Upper lobe of right lung (tissue), 1 donor: Measurements from ENCODE around the gene CAPN14. TPM values are rescaled to one million over a fixed set of nuclear protein-coding genes. Genes with fewer than 3 reads are reported as not detected.

Source experiments
- ATAC-seq: fragments of 200-7000 bp; cut with Tn5 transposase; one replicate; pipeline ENCODE4 v1.9.1; 2020; ENCODE audit warnings: mild to moderate bottlenecking, moderate library complexity
- DNase-seq: peaks from one replicate; pipeline ENCODE4 v3.0.0-alpha.2; 2020
- H3K27ac ChIP-seq: fragments of 200-600 bp; one replicate; pipeline ENCODE4 v1.8.0; 2022
- H3K27me3 ChIP-seq: fragments of 200-600 bp; one replicate; pipeline ENCODE4 v1.8.0; 2022; ENCODE audit warnings: mild to moderate bottlenecking
- H3K36me3 ChIP-seq: fragments of 200-600 bp; one replicate; pipeline ENCODE4 v1.8.0; 2022
- H3K4me1 ChIP-seq: fragments of 200-600 bp; one replicate; pipeline ENCODE4 v1.8.0; 2022
- H3K4me3 ChIP-seq: fragments of 200-600 bp; one replicate; pipeline ENCODE4 v1.8.0; 2022; ENCODE audit warnings: mild to moderate bottlenecking
- H3K9me3 ChIP-seq: fragments of 200-600 bp; one replicate; pipeline ENCODE4 v1.8.0; 2022
- intact Hi-C: fragments of 100-400 bp; cut with DNase I; formaldehyde crosslinking; loops from one replicate; pipeline ENCODE4 v1.11.0; 2022
- total RNA-seq: library from RNA; stranded (reverse); fragmentation: NEBNext Ultra II Directional; extraction: Animal tissue kit (Norgen Biotek cat#: 25700); gene quantifications from one replicate; pipeline ENCODE4 v1.2.1, GENCODE V29; 2021
- TF ChIP-seq, protein P1 (sequence below): fragments of 200-600 bp; IDR thresholded peaks from one replicate; pipeline ENCODE4 v1.8.0; 2022; ENCODE audit warnings: antibody characterized with exemption
- donor health status: DM: no; HTN: yes; CAD: no; lungs with severe emphysema.

Gene CAPN14
- total RNA-seq, 1 donor from 2014 or later = 0.26 TPM

DNA sequence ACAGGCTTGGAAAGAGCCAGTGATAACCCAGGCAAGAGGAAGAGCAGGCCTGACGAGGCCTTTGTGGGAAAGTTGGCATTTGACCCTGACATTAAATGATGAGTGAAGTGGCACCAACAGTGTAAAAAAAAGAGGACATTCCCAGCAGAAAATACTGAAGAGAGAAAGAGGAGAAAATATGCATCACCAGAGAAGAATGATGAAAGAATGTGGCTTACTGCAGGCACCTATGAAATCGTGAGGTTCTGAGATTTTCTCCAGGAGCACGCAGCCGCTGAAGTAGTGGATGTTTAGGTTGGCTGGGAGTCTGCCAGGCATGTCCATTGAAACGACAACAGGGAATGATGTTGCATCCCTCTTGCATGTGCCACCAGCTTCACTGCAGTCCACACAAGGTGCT, 30.4 kb upstream of the CAPN14 start:
- TF ChIP-seq, protein P1, sequence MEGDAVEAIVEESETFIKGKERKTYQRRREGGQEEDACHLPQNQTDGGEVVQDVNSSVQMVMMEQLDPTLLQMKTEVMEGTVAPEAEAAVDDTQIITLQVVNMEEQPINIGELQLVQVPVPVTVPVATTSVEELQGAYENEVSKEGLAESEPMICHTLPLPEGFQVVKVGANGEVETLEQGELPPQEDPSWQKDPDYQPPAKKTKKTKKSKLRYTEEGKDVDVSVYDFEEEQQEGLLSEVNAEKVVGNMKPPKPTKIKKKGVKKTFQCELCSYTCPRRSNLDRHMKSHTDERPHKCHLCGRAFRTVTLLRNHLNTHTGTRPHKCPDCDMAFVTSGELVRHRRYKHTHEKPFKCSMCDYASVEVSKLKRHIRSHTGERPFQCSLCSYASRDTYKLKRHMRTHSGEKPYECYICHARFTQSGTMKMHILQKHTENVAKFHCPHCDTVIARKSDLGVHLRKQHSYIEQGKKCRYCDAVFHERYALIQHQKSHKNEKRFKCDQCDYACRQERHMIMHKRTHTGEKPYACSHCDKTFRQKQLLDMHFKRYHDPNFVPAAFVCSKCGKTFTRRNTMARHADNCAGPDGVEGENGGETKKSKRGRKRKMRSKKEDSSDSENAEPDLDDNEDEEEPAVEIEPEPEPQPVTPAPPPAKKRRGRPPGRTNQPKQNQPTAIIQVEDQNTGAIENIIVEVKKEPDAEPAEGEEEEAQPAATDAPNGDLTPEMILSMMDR = no peak

DNA sequence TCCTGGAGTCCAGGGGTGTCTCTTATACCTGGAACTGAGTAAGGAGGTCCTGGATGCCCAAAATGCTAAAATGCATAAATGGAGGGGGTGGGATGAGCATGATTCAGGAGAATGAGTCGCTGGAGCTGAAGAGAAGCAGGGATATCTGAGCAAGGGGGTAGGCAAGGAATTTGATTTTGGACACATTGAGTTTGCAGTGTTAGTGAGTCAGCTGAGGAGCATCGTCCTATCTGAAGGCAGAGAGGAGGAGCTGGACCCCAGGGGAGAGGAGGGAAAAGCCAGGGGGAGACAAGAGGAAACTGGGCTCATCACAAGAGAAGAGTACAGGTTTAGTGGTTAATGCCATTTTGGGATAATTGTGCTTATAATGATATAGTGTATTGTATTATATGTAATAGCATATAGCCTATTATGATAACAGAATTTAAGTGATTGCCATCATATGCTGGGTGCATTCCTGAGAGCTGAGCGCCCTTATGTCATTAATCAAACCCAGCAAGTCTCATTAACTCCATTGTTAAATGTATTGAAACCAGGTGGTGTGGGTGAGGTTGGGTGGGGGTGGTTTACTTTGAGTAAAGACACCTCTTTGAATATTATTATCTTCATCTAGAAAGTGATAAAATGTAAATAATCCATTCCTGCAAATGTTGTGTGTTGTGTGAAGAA, 29.0 kb upstream of the CAPN14 start:
- Histone ChIP-seq H3K4me3 (no peak overlapping the region), H3K9me3 (no peaks in the 10 kb centered on the region), H3K4me1 (no peaks in the 10 kb centered on the region), H3K27me3 (no peaks in the 10 kb centered on the region), H3K36me3 (no peaks in the 10 kb centered on the region), H3K27ac (no peak overlapping the region)
- ATAC-seq = no peak
- TF ChIP-seq, protein P1 = no peak
- DNase-seq = no peak
- intact Hi-C loops = no loop called here

More for the DNA sequence above, 30.4 kb upstream of the CAPN14 start:
- Histone ChIP-seq H3K4me3 (no peak overlapping the region), H3K4me1 (no peaks in the 10 kb centered on the region), H3K9me3 (no peaks in the 10 kb centered on the region), H3K36me3 (no peaks in the 10 kb centered on the region), H3K27ac (no peak overlapping the region), H3K27me3 (no peaks in the 10 kb centered on the region)
- DNase-seq = no peak
- ATAC-seq = no peak
- intact Hi-C loops = no loop called here

DNA sequence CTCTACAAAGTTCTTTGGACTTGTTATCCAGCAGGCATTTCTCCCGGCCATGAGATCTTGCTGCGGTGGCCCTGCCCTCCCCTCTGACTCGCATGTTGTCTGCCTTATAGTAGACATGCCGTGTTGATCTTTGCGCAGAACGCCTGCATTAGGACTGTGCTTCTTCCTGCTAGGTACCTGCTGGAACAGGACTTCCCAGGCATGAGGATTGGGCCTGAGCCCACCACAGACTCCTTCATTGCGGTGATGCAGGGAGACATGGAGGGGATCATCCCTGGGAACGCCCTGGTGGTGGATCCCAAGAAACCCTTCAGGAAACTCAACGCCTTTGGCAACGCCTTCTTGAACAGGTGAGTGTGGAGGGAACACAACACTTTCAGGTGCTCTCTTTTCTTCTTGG, 26.8 kb upstream of the CAPN14 start:
- Histone ChIP-seq H3K27ac (no peak overlapping the region), H3K27me3 (no peaks in the 10 kb centered on the region)

DNA sequence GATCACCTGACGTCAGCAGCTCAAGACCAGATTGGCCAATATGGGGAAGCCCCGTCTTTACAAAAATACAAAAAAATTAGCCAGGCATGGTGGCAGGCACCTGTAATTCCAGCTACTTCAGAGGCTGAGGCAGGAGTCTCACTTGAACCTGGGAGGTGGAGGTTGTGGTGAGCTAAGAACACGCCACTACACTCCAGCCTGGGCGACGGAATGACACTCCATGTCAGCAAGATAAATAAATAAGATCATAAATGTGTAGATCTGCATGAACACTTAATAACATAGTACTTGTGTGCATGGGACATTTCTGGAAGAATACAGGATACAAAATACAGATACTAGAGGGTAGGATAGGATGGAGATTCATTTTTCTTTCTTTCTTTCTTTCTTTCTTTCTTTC, 25.7 kb upstream of the CAPN14 start:
- Histone ChIP-seq H3K4me3 (no peak overlapping the region), H3K36me3 (no peaks in the 10 kb centered on the region), H3K27ac (no peak overlapping the region), H3K27me3 (no peaks in the 10 kb centered on the region), H3K9me3 (no peaks in the 10 kb centered on the region), H3K4me1 (no peaks in the 10 kb centered on the region)
- intact Hi-C loops = no loop called here
- DNase-seq (no peak), ATAC-seq (no peak)
- TF ChIP-seq, protein P1 = no peak

More for the DNA sequence above, 26.8 kb upstream of the CAPN14 start:
- intact Hi-C loops = no loop called here
- TF ChIP-seq, protein P1 = no peak
- H3K36me3 ChIP-seq = no peaks in the 10 kb centered on the region
- H3K4me3 ChIP-seq = no peak overlapping the region
- no peaks in the 10 kb centered on the region for H3K9me3 ChIP-seq
- DNase-seq = no peak
- ATAC-seq = no peak
- no peaks in the 10 kb centered on the region for H3K4me1 ChIP-seq

DNA sequence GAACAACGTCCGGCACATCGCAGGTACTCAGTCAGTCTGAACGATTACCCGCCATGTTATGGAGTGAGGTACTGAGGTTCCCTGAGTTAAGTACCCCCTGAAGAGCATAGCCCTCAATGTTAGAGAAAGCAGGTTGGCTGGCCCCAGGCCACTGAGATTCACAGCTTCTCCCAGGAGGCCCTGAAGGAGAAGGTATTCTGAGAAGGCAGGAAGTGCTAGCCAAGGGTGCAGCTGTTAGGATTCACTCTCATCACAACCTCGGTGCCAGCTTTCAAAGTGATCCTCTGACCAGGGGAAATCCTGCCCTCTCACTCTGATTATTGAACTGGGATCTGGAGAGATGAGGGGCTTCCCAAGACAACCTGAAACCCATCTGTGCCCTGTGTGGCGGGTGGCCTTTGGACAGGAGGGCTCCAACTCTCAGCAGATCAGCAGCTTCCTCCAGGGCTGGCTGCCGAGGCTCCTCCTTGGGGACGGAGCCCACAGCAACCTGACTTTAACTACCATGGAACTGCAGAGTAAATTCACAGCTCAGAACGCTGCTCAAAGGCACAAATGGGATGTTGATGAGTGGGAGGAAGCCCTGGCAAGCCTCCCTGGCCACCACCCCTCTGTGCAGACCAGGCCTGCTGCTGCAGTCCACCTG, 24.4 kb upstream of the CAPN14 start:
- TF ChIP-seq, protein P1 = no peak
- no peaks in the 10 kb centered on the region for H3K27me3 ChIP-seq
- no peak overlapping the region for H3K27ac ChIP-seq
- H3K4me3 ChIP-seq = no peak overlapping the region
- intact Hi-C loops = no loop called here
- no peaks in the 10 kb centered on the region for H3K9me3 ChIP-seq
- DNase-seq (no peak), ATAC-seq (no peak)
- H3K4me1 ChIP-seq = no peaks in the 10 kb centered on the region
- no peaks in the 10 kb centered on the region for H3K36me3 ChIP-seq
